ENCODE results near the gene ALDH2.

- TF ChIP-seq, protein P1, sequence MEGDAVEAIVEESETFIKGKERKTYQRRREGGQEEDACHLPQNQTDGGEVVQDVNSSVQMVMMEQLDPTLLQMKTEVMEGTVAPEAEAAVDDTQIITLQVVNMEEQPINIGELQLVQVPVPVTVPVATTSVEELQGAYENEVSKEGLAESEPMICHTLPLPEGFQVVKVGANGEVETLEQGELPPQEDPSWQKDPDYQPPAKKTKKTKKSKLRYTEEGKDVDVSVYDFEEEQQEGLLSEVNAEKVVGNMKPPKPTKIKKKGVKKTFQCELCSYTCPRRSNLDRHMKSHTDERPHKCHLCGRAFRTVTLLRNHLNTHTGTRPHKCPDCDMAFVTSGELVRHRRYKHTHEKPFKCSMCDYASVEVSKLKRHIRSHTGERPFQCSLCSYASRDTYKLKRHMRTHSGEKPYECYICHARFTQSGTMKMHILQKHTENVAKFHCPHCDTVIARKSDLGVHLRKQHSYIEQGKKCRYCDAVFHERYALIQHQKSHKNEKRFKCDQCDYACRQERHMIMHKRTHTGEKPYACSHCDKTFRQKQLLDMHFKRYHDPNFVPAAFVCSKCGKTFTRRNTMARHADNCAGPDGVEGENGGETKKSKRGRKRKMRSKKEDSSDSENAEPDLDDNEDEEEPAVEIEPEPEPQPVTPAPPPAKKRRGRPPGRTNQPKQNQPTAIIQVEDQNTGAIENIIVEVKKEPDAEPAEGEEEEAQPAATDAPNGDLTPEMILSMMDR (IDR thresholded peaks at IDR 0.05) = no peak
- no peak for TF ChIP-seq EZH2 (IDR thresholded peaks at IDR 0.05; ENCODE audit: borderline replicate concordance, insufficient read depth, low read depth, low read length, poor library complexity, severe bottlenecking)
Measured at GRCh38 chr12:111798182-111798581, 31.4 kb downstream of the ALDH2 start.

Measured in B cell (primary cell).